Mesenchymal stem cell (in vitro differentiated cells and primary cell): ENCODE results near the gene ZCWPW1.

ENCODE experiments used
- DNase-seq: peaks from one replicate; pipeline ENCODE4 v3.0.0-alpha.2; 2013
- H2AFZ ChIP-seq: one replicate; pipeline ENCODE4 v1.6.1; 2013; ENCODE audit warnings: low read depth, mild to moderate bottlenecking, control low read depth, inconsistent platforms, low read length, moderate library complexity
- H2AK5ac ChIP-seq: 2 replicates; pipeline ENCODE4 v1.6.1; 2013; ENCODE audit warnings: low read length, moderate library complexity, mild to moderate bottlenecking, inconsistent platforms; ENCODE audit not compliant: severe bottlenecking
- H2BK120ac ChIP-seq: one replicate; pipeline ENCODE4 v1.6.1; 2013; ENCODE audit warnings: low read depth, mild to moderate bottlenecking, inconsistent platforms, low read length, moderate library complexity
- H2BK12ac ChIP-seq, 2 experiments: one replicate each; pipeline ENCODE4 v1.6.1; 2013; ENCODE audit warnings: inconsistent platforms in 2 of 2, low read length in 2 of 2, mild to moderate bottlenecking in 2 of 2, moderate library complexity in 2 of 2, control low read depth in 1 of 2
- H2BK15ac ChIP-seq: one replicate; pipeline ENCODE4 v1.6.1; 2013; ENCODE audit warnings: mild to moderate bottlenecking, low read depth, inconsistent platforms; ENCODE audit not compliant: poor library complexity, severe bottlenecking
- H2BK5ac ChIP-seq: 2 replicates; pipeline ENCODE4 v1.6.1; 2013; ENCODE audit warnings: low read depth, mild to moderate bottlenecking, low read length, control low read depth, inconsistent platforms; ENCODE audit not compliant: poor library complexity, severe bottlenecking
- H3K14ac ChIP-seq, 2 experiments: one replicate each; pipeline ENCODE4 v1.6.1; 2013; ENCODE audit warnings: inconsistent platforms in 2 of 2, low read length in 2 of 2, control low read depth in 1 of 2, mild to moderate bottlenecking in 1 of 2, moderate library complexity in 1 of 2
- H3K18ac ChIP-seq, 2 experiments: one replicate each; pipeline ENCODE4 v1.6.1; 2013; ENCODE audit warnings: inconsistent platforms in 2 of 2, low read length in 2 of 2, control low read depth in 1 of 2, low read depth in 1 of 2, mild to moderate bottlenecking in 1 of 2
- H3K23ac ChIP-seq, 2 experiments: one replicate each; pipeline ENCODE4 v1.6.1; 2013; ENCODE audit warnings: inconsistent platforms in 2 of 2, low read length in 2 of 2, mild to moderate bottlenecking in 2 of 2, moderate library complexity in 2 of 2, control low read depth in 1 of 2
- H3K27ac ChIP-seq: 2 replicates; pipeline ENCODE4 v1.5.1; 2013; ENCODE audit warnings: mild to moderate bottlenecking, moderate library complexity, low read length, control low read depth, inconsistent platforms; ENCODE audit not compliant: poor library complexity, severe bottlenecking
- H3K27me3 ChIP-seq, 2 experiments: 2 replicates each; pipeline versions ENCODE4 v1.6.1 to v1.7.0; 2013; ENCODE audit warnings: low read length in 2 of 2, mild to moderate bottlenecking in 2 of 2, moderate library complexity in 2 of 2, control low read depth in 1 of 2, inconsistent platforms in 1 of 2; ENCODE audit not compliant: control insufficient read depth in 1 of 2, insufficient read depth in 1 of 2
- H3K36me3 ChIP-seq, 2 experiments: 2 replicates each; pipeline versions ENCODE4 v1.6.1 to v1.7.0; 2013; ENCODE audit warnings: low read length in 2 of 2, control low read depth in 1 of 2, inconsistent platforms in 1 of 2, low read depth in 1 of 2, mild to moderate bottlenecking in 1 of 2; ENCODE audit not compliant: insufficient read depth in 2 of 2, control insufficient read depth in 1 of 2
- H3K4ac ChIP-seq, 2 experiments: one replicate each; pipeline ENCODE4 v1.6.1; 2013; ENCODE audit warnings: inconsistent platforms in 2 of 2, low read length in 2 of 2, mild to moderate bottlenecking in 2 of 2, moderate library complexity in 2 of 2, control low read depth in 1 of 2, low read depth in 1 of 2
- H3K4me1 ChIP-seq: 2 replicates; pipeline ENCODE4 v1.6.1; 2013; ENCODE audit warnings: low read depth, low read length, control low read depth; ENCODE audit not compliant: control insufficient read depth, insufficient read depth
- H3K4me2 ChIP-seq: 2 replicates; pipeline ENCODE4 v1.6.1; 2013; ENCODE audit warnings: low read length, mild to moderate bottlenecking, inconsistent platforms; ENCODE audit not compliant: poor library complexity, severe bottlenecking
- H3K4me3 ChIP-seq, 2 experiments: 2 replicates each; pipeline versions ENCODE4 v1.5.1 to v1.7.0; 2013; ENCODE audit warnings: low read length in 2 of 2, mild to moderate bottlenecking in 2 of 2, control low read depth in 1 of 2, low read depth in 1 of 2; ENCODE audit not compliant: insufficient read depth in 1 of 2
- H3K79me1 ChIP-seq: replicated peaks from 2 replicates; pipeline ENCODE4 v1.6.1; 2013; ENCODE audit warnings: mild to moderate bottlenecking, control low read depth, low read length, inconsistent platforms; ENCODE audit not compliant: poor library complexity, severe bottlenecking
- H3K9ac ChIP-seq: 2 replicates; pipeline ENCODE4 v1.7.0; 2013; ENCODE audit warnings: mild to moderate bottlenecking, low read length, moderate library complexity
- H3K9me3 ChIP-seq: 2 replicates; pipeline ENCODE4 v1.7.0; 2013; ENCODE audit warnings: mild to moderate bottlenecking, low read length; ENCODE audit not compliant: control insufficient read depth
- H4K8ac ChIP-seq: one replicate; pipeline ENCODE4 v1.6.1; 2013; ENCODE audit warnings: inconsistent platforms, mild to moderate bottlenecking, low read length, moderate library complexity
- H4K91ac ChIP-seq: one replicate; pipeline ENCODE4 v1.6.1; 2013; ENCODE audit warnings: mild to moderate bottlenecking, low read length, inconsistent platforms
- WGBS: methylation state at CpG from one replicate; pipeline ENCODE4 v1.1.7; 2013; ENCODE audit warnings: mixed read lengths; 5-methylcytosine and 5-hydroxymethylcytosine counted together

ZCWPW1 gene

GRCh38 chr7:100406767-100407166 lies 21.7 kb downstream of the ZCWPW1 start:
- no peak overlapping the region for H4K91ac ChIP-seq
- no peak overlapping the region for H2BK5ac ChIP-seq
- H2BK12ac ChIP-seq, result no peak overlapping the region
- H3K36me3 ChIP-seq, result no peaks in the 10 kb centered on the region
- H4K8ac ChIP-seq, result no peak overlapping the region
- no peak overlapping the region for H3K4me3 ChIP-seq
- H3K4me1 ChIP-seq, result peaks cover 3% of the 10 kb centered on the region
- DNase-seq, result peak; percentile 69
- no peak overlapping the region for H2BK15ac ChIP-seq
- H3K79me1 ChIP-seq, result no peaks in the 10 kb centered on the region
- H3K4ac ChIP-seq, result no peak overlapping the region
- no peaks in the 10 kb centered on the region for H3K9me3 ChIP-seq
- peaks cover 3 to 56% of the 10 kb centered on the region in 2 experiments for H3K27me3 ChIP-seq
- WGBS, result 34% methylated on average over 4 of the region's 6 CpGs
- no peak overlapping the region for H3K23ac ChIP-seq
- H3K18ac ChIP-seq, result no peak overlapping the region
- H3K27ac ChIP-seq, result no peak overlapping the region
- no peak overlapping the region for H2AK5ac ChIP-seq
- no peak overlapping the region for H3K9ac ChIP-seq
- no peak overlapping the region for H2BK120ac ChIP-seq
- H3K14ac ChIP-seq, result no peak overlapping the region
- no peak overlapping the region for H2AFZ ChIP-seq
- H3K4me2 ChIP-seq, result no peak overlapping the region

GRCh38 chr7:100402241-100402640 lies 26.3 kb downstream of the ZCWPW1 start:
- H3K27ac ChIP-seq, result no peak overlapping the region
- H3K36me3 ChIP-seq, result no peaks in the 10 kb centered on the region
- peaks cover under 1% of the 10 kb centered on the region for H3K4me1 ChIP-seq
- WGBS, result 91% methylated on average over 2 of the region's 2 CpGs
- peaks cover 17 to 60% of the 10 kb centered on the region in 2 experiments for H3K27me3 ChIP-seq
- H2BK5ac ChIP-seq, result no peak overlapping the region
- no peak overlapping the region for H4K8ac ChIP-seq
- no peaks in the 10 kb centered on the region for H3K9me3 ChIP-seq
- no peak overlapping the region for H2AFZ ChIP-seq
- H2BK12ac ChIP-seq, result no peak overlapping the region
- no peak overlapping the region for H3K4me3 ChIP-seq
- H2BK120ac ChIP-seq, result no peak overlapping the region
- H4K91ac ChIP-seq, result no peak overlapping the region
- H3K9ac ChIP-seq, result no peak overlapping the region
- H3K4ac ChIP-seq, result no peak overlapping the region
- H3K23ac ChIP-seq, result no peak overlapping the region
- no peak overlapping the region for H3K14ac ChIP-seq
- no peak overlapping the region for H3K4me2 ChIP-seq
- no peak for DNase-seq
- no peak overlapping the region for H3K18ac ChIP-seq
- no peak overlapping the region for H2BK15ac ChIP-seq
- no peaks in the 10 kb centered on the region for H3K79me1 ChIP-seq
- H2AK5ac ChIP-seq, result no peak overlapping the region

- Histone ChIP-seq H3K36me3 (no peaks in the 10 kb centered on the region), H2BK120ac (no peak overlapping the region), H3K23ac (no peak overlapping the region), H4K91ac (no peak overlapping the region), H3K4me1 (no peaks in the 10 kb centered on the region), H3K27ac (no peak overlapping the region), H3K18ac (no peak overlapping the region), H2BK5ac (no peak overlapping the region), H2AK5ac (no peak overlapping the region), H3K9me3 (no peaks in the 10 kb centered on the region), H2BK12ac (no peak overlapping the region), H3K4me3 (no peak overlapping the region), H4K8ac (no peak overlapping the region), H2BK15ac (no peak overlapping the region), H3K9ac (no peak overlapping the region), H3K79me1 (no peaks in the 10 kb centered on the region), H3K4ac (no peak overlapping the region), H3K4me2 (no peak overlapping the region), H3K14ac (no peak overlapping the region), H2AFZ (no peak overlapping the region), H3K27me3 (peaks cover 20 to 58% of the 10 kb centered on the region in 2 experiments)
- no peak for DNase-seq
- 68% methylated on average over 5 of the region's 5 CpGs for WGBS
Measured at GRCh38 chr7:100401811-100402210, 26.7 kb downstream of the ZCWPW1 start.

- no peak overlapping the region for H2BK120ac ChIP-seq
- H3K9me3 ChIP-seq, result no peaks in the 10 kb centered on the region
- no peak overlapping the region for H2BK15ac ChIP-seq
- H3K27ac ChIP-seq, result no peak overlapping the region
- no peak overlapping the region for H4K91ac ChIP-seq
- H3K27me3 ChIP-seq, result peaks cover 20 to 48% of the 10 kb centered on the region in 2 experiments
- peak; percentile 33 for DNase-seq
- no peak overlapping the region for H2AFZ ChIP-seq
- H3K14ac ChIP-seq, result no peak overlapping the region
- H3K23ac ChIP-seq, result no peak overlapping the region
- H3K4me1 ChIP-seq, result no peaks in the 10 kb centered on the region
- H3K79me1 ChIP-seq, result no peaks in the 10 kb centered on the region
- H3K9ac ChIP-seq, result no peak overlapping the region
- H3K18ac ChIP-seq, result no peak overlapping the region
- peak overlapping the region; percentile 17 for H3K4me2 ChIP-seq
- H2BK12ac ChIP-seq, result no peak overlapping the region
- no peak overlapping the region for H2BK5ac ChIP-seq
- H3K4ac ChIP-seq, result no peak overlapping the region
- 67% methylated on average over 11 of the region's 11 CpGs for WGBS
- no peak overlapping the region for H4K8ac ChIP-seq
- H2AK5ac ChIP-seq, result no peak overlapping the region
- no peak overlapping the region for H3K4me3 ChIP-seq
- H3K36me3 ChIP-seq, result no peaks in the 10 kb centered on the region
Measured at GRCh38 chr7:100400656-100401055, 27.8 kb downstream of the ZCWPW1 start.
